Astrocyte of the spinal cord (primary cell): ENCODE measurements around the gene MOB3C.
"Not testable (repeated sequence)": the region's sequence is repeated elsewhere in the genome, so short reads cannot be mapped to it uniquely, and the experiment has no call there.

ENCODE experiments used
- DNase-seq: peaks from one replicate; pipeline ENCODE4 v3.0.0; 2011; ENCODE audit warnings: low read depth, low spot score
- H3K4me3 ChIP-seq: 2 replicates; pipeline ENCODE4 v1.5.1; 2011; ENCODE audit warnings: low read depth, mild to moderate bottlenecking, low read length, moderate library complexity
- CTCF ChIP-seq: IDR thresholded peaks from 2 replicates; pipeline ENCODE4 v1.5.1; 2012; ENCODE audit warnings: low read depth, mild to moderate bottlenecking, low read length, inconsistent platforms
- in situ Hi-C: cut with HindIII; loops from 2 replicates; pipeline ENCODE4 v1.10.0; 2017; ENCODE audit warnings: low sequenced_read_pairs

The MOB3C gene

GRCh38 chr1:46616277-46617107 is at the start of gene MOB3C:
Gene MOB3C (minus strand): TSS chr1:46616811. CDS start chr1:46613321, 3,490 bp downstream.
- in situ Hi-C loops = no loop called here
- peak; percentile 64 for DNase-seq
- peak within 1 kb of the TSS; percentile 66 for H3K4me3 ChIP-seq
- no peak for TF ChIP-seq CTCF

DNA sequence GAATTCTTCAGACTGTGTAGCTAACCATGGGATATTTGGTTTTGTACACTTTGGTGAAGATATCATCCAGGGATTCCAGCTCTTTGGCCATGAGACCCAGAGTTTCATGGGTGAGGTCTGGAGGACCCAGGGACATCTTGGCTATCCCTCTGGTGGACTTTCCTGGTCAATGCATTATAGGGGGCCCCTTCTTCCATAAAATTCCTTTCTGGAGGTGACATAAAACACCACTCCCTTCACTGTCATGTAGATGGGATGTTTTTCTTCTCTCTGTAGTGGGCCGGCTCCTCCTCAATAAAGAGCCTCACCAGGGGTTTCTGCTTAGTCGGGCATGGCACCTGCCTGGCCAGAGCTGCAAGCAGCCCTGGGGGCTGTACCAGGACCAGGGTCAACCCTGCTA is 49.4 kb upstream of the MOB3C start:
- DNase-seq = no peak
- no peak for TF ChIP-seq CTCF
- H3K4me3 ChIP-seq = no peak overlapping the region
- in situ Hi-C loops = no loop called here

GRCh38 chr1:46662919-46663318 is 46.3 kb upstream of the MOB3C start:
- in situ Hi-C loops, DNase-seq: not testable (repeated sequence)

DNA sequence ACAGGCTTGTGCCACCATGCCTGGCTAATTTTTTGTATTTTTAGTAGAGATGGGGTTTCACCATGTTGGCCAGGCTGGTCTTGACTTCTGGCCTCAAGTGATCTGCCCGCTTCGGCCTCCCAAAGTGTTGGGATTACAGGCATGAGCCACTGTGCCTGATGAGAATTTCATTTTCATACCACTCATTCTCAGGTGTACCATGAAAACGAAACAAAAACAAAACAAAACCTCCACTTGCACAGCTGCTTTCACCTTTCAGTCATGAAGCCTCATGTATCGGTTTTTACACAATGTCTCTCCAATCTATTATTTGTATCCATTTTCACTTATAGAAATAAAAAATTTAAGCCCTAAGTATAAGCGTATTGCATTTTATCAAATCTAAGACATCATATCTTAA is 43.5 kb upstream of the MOB3C start:
- H3K4me3 ChIP-seq, DNase-seq, in situ Hi-C loops: not testable (repeated sequence)

More at GRCh38 chr1:46662919-46663318, 46.3 kb upstream of the MOB3C start:
- H3K4me3 ChIP-seq = not testable (repeated sequence)

GRCh38 chr1:46659307-46659870 is 42.8 kb upstream of the MOB3C start:
- in situ Hi-C loops = no loop called here
- no peak for TF ChIP-seq CTCF
- H3K4me3 ChIP-seq = no peak overlapping the region
- no peak for DNase-seq

GRCh38 chr1:46657775-46658174 is 41.2 kb upstream of the MOB3C start:
- in situ Hi-C loops = no loop called here
- no peak for DNase-seq
- no peak for TF ChIP-seq CTCF
- no peak overlapping the region for H3K4me3 ChIP-seq

GRCh38 chr1:46656643-46657042 is 40.0 kb upstream of the MOB3C start:
- no peak overlapping the region for H3K4me3 ChIP-seq
- TF ChIP-seq CTCF = no peak
- DNase-seq = no peak
- in situ Hi-C loops = no loop called here
